ENCODE measurements around the gene ZDHHC14. TPM values are rescaled to one million over a fixed set of nuclear protein-coding genes. Genes with fewer than 3 reads are reported as not detected.
"Not testable (repeated sequence)": the region's sequence is repeated elsewhere in the genome, so short reads cannot be mapped to it uniquely, and the experiment has no call there.

Gene ZDHHC14
- total RNA-seq, 4 donors from 2014 or later: 9.1 to 20.6 (median 12.5) TPM

- Histone ChIP-seq H3K4me3 (no peak overlapping the region), H3K36me3 (no peaks in the 10 kb centered on the region), H3K9me3 (no peaks in the 10 kb centered on the region), H3K27me3 (no peaks in the 10 kb centered on the region), H3K27ac (peak overlapping the region in 1 of 4 donors; percentile 50), H3K4me1 (peaks cover 0 to 8% (median 0%) of the 10 kb centered on the region in 4 donors)
- TF ChIP-seq CTCF (IDR thresholded peaks at IDR 0.05) (no peak), POLR2A (IDR thresholded peaks at IDR 0.05) (no peak)
- DNase-seq: no peak
These were observed 190.3 kb downstream of the ZDHHC14 start for GRCh38 chr6:157571269-157571668.

GRCh38 chr6:157571950-157572349 lies 191.0 kb downstream of the ZDHHC14 start:
- peaks cover 0 to 8% (median 0%) of the 10 kb centered on the region in 4 donors for H3K4me1 ChIP-seq
- TF ChIP-seq CTCF (IDR thresholded peaks at IDR 0.05) (no peak), POLR2A (IDR thresholded peaks at IDR 0.05) (no peak)
- no peak overlapping the region for H3K4me3 ChIP-seq
- no peaks in the 10 kb centered on the region for H3K27me3 ChIP-seq
- no peaks in the 10 kb centered on the region for H3K36me3 ChIP-seq
- no peaks in the 10 kb centered on the region for H3K9me3 ChIP-seq
- DNase-seq: no peak
- H3K27ac ChIP-seq: peak overlapping the region in 1 of 4 donors; percentile 50

- no peaks in the 10 kb centered on the region for H3K9me3 ChIP-seq
- H3K36me3 ChIP-seq: no peaks in the 10 kb centered on the region
- H3K4me3 ChIP-seq: no peak overlapping the region
- TF ChIP-seq POLR2A (IDR thresholded peaks at IDR 0.05) (no peak), CTCF (IDR thresholded peaks at IDR 0.05) (no peak)
- DNase-seq: no peak
- H3K27me3 ChIP-seq: no peaks in the 10 kb centered on the region
- H3K27ac ChIP-seq: no peak overlapping the region
- peaks cover 0 to 5% (median 0%) of the 10 kb centered on the region in 4 donors for H3K4me1 ChIP-seq
These were observed 193.9 kb downstream of the ZDHHC14 start for GRCh38 chr6:157574851-157575424.

- H3K27me3 ChIP-seq: no peaks in the 10 kb centered on the region
- H3K27ac ChIP-seq: no peak overlapping the region
- no peak overlapping the region for H3K4me3 ChIP-seq
- TF ChIP-seq POLR2A (IDR thresholded peaks at IDR 0.05): no peak
- TF ChIP-seq CTCF (IDR thresholded peaks at IDR 0.05): no peak
- H3K36me3 ChIP-seq: no peaks in the 10 kb centered on the region
- no peaks in the 10 kb centered on the region for H3K9me3 ChIP-seq
- DNase-seq: no peak
- no peaks in the 10 kb centered on the region for H3K4me1 ChIP-seq
These were observed 194.6 kb downstream of the ZDHHC14 start for GRCh38 chr6:157575436-157576145.

- not testable (repeated sequence) for H3K36me3 ChIP-seq, DNase-seq
These were observed 196.0 kb downstream of the ZDHHC14 start for GRCh38 chr6:157576991-157577390.

GRCh38 chr6:157578527-157578926 lies 197.5 kb downstream of the ZDHHC14 start:
- not testable (repeated sequence) for DNase-seq, H3K9me3 ChIP-seq, H3K27me3 ChIP-seq, H3K36me3 ChIP-seq, H3K27ac ChIP-seq, H3K4me3 ChIP-seq, H3K4me1 ChIP-seq

More at GRCh38 chr6:157576991-157577390, 196.0 kb downstream of the ZDHHC14 start:
- not testable (repeated sequence) for H3K9me3 ChIP-seq, H3K27me3 ChIP-seq, H3K4me3 ChIP-seq, H3K27ac ChIP-seq, H3K4me1 ChIP-seq

All from Peyer's patch (tissue), 4 donors.